Measurements from ENCODE around the gene CHRDL2.

GRCh38 chr11:74663315-74663714 lies 67.9 kb downstream of the CHRDL2 start:
- TF ChIP-seq POLR2A (IDR thresholded peaks at IDR 0.05): no peak
- TF ChIP-seq CTCF (IDR thresholded peaks at IDR 0.05 in 4 of 5, conservative IDR thresholded peaks at IDR 0.05 in 1 of 5): no peak

Data from gastrocnemius medialis (tissue), 4 donors.